B cell (primary cell): ENCODE data around the gene TRABD2B. TPM values are rescaled to one million over a fixed set of nuclear protein-coding genes. Genes with fewer than 3 reads are reported as not detected.

Experiments used
- ATAC-seq: fragments of 200-7000 bp; cut with Tn5 transposase; one replicate; pipeline ENCODE4 v1.10.0; 2021; ENCODE audit warnings: low read depth, mild to moderate bottlenecking, moderate number of reproducible peaks, moderate library complexity
- CTCF ChIA-PET: fragments of 350-600 bp; sonication (Branson Sonifier 250); formaldehyde crosslinking; loops from one replicate; lab custom pipeline; 2021; ENCODE audit warnings: antibody characterized with exemption, inconsistent platforms; lab: Charles Lee
- POLR2A ChIA-PET: fragments of 350-600 bp; sonication (Branson Sonifier 250); formaldehyde crosslinking; loops from one replicate; lab custom pipeline; 2021; ENCODE audit warnings: antibody characterized with exemption; lab: Charles Lee
- DNase-seq: peaks from one replicate; pipeline ENCODE4 v3.0.0; 2013
- H2AFZ ChIP-seq: 2 replicates; pipeline ENCODE4 v1.6.1; 2012; ENCODE audit warnings: mild to moderate bottlenecking, low read depth, low read length; ENCODE audit not compliant: insufficient read depth, poor library complexity, severe bottlenecking
- H3K27ac ChIP-seq, 2 donors: 1 replicate in 1 of 2; 2 replicates in 1 of 2; pipeline ENCODE4 v1.5.1; 2012 to 2013; ENCODE audit warnings: low read length in 2 of 2, mild to moderate bottlenecking in 2 of 2, moderate library complexity in 1 of 2
- H3K27me3 ChIP-seq, 4 experiments: fragments of 200-600 bp in 1 of 4; sonication (generic) in 1 of 4; replicated peaks in 1 of 4; 1 replicate in 2 of 4; 2 replicates in 2 of 4; pipeline versions ENCODE4 v1.6.1 to v1.7.0; 2013 to 2016; ENCODE audit warnings: low read length in 3 of 4, mild to moderate bottlenecking in 2 of 4, mixed read lengths in 1 of 4, moderate library complexity in 1 of 4; ENCODE audit not compliant: insufficient read depth in 4 of 4, control insufficient read depth in 3 of 4; ENCODE audit errors: control extremely low read depth in 1 of 4
- H3K36me3 ChIP-seq, 2 experiments: replicated peaks in 1 of 2; 1 replicate in 1 of 2; 2 replicates in 1 of 2; pipeline versions ENCODE4 v1.6.1 to v1.7.1; 2013; ENCODE audit warnings: low read length in 1 of 2; ENCODE audit not compliant: insufficient read depth in 2 of 2, control insufficient read depth in 1 of 2; ENCODE audit errors: control extremely low read depth in 1 of 2, extremely low read depth in 1 of 2
- H3K4me1 ChIP-seq, 2 donors: fragments of 200-600 bp in 1 of 2; sonication (generic) in 1 of 2; 1 replicate in 1 of 2; 2 replicates in 1 of 2; pipeline versions ENCODE4 v1.5.1 to v1.6.1; 2013 to 2017; ENCODE audit warnings: low read length in 2 of 2; ENCODE audit not compliant: control insufficient read depth in 2 of 2, insufficient read depth in 2 of 2
- H3K4me2 ChIP-seq: replicated peaks from 2 replicates; pipeline ENCODE3; 2012; ENCODE audit warnings: mild to moderate bottlenecking, low read depth, low read length; ENCODE audit not compliant: poor library complexity, severe bottlenecking
- H3K4me3 ChIP-seq, 5 experiments: fragments of 200-600 bp in 1 of 5; sonication (generic) in 1 of 5; 1 replicate in 3 of 5; 2 replicates in 2 of 5; pipeline versions ENCODE4 v1.5.1 to v1.7.0; 2011 to 2016; ENCODE audit warnings: low read length in 4 of 5, mild to moderate bottlenecking in 4 of 5, low read depth in 2 of 5, control low read depth in 1 of 5, moderate library complexity in 1 of 5; ENCODE audit not compliant: insufficient read depth in 1 of 5; ENCODE audit errors: control extremely low read depth in 1 of 5, extremely low read depth in 1 of 5
- H3K79me2 ChIP-seq: fragments of 200-600 bp; sonication (generic); one replicate; pipeline ENCODE4 v1.6.0; 2016; ENCODE audit warnings: low read length; ENCODE audit not compliant: control insufficient read depth, insufficient read depth
- H3K9ac ChIP-seq: fragments of 200-600 bp; sonication (generic); 2 replicates; pipeline ENCODE4 v1.6.1; 2017; ENCODE audit warnings: mild to moderate bottlenecking, low read length, moderate library complexity
- H3K9me3 ChIP-seq, 3 donors: one replicate each; pipeline versions ENCODE4 v1.6.1 to v1.7.1; 2013; ENCODE audit warnings: low read length in 2 of 3; ENCODE audit not compliant: control insufficient read depth in 2 of 3, insufficient read depth in 1 of 3; ENCODE audit errors: control extremely low read depth in 1 of 3
- H4K20me1 ChIP-seq: 2 replicates; pipeline ENCODE4 v1.6.0; 2012; ENCODE audit warnings: mild to moderate bottlenecking, low read length; ENCODE audit not compliant: insufficient read depth, control insufficient read depth, poor library complexity, severe bottlenecking
- H3K27ac Mint-ChIP-seq: one replicate; pipeline ENCODE4 v1.8.0; 2021; ENCODE audit warnings: mixed read lengths
- H3K27me3 Mint-ChIP-seq: one replicate; pipeline ENCODE4 v1.8.0; 2021; ENCODE audit warnings: mixed read lengths
- H3K4me1 Mint-ChIP-seq: one replicate; pipeline ENCODE4 v1.8.0; 2021; ENCODE audit warnings: mixed read lengths
- H3K4me3 Mint-ChIP-seq: one replicate; pipeline ENCODE4 v1.8.0; 2021; ENCODE audit warnings: mixed read lengths
- H3K9me3 Mint-ChIP-seq: one replicate; pipeline ENCODE4 v1.8.0; 2022; ENCODE audit warnings: mixed read lengths; ENCODE audit not compliant: insufficient read depth
- CTCF ChIP-seq: fragments of 200-600 bp; IDR thresholded peaks from one replicate; pipeline ENCODE4 v1.8.0; 2022; ENCODE audit warnings: antibody characterized with exemption, mild to moderate bottlenecking
- EZH2 ChIP-seq: IDR thresholded peaks from 2 replicates; pipeline ENCODE4 v1.6.1; 2012; ENCODE audit warnings: borderline replicate concordance, low read depth, mild to moderate bottlenecking, moderate library complexity, low read length; ENCODE audit not compliant: insufficient read depth, poor library complexity, severe bottlenecking
- WGBS: methylation state at CpG from one replicate; pipeline ENCODE4 v1.1.5; 2013; ENCODE audit warnings: missing lambda C conversion rate; ENCODE audit not compliant: insufficient coverage; 5-methylcytosine and 5-hydroxymethylcytosine counted together
- intact Hi-C: fragments of 100-400 bp; cut with micrococcal nuclease; formaldehyde crosslinking; loops from one replicate; pipeline ENCODE4 v1.10.0; 2022
- polyA plus RNA-seq: library from polyadenylated mRNA; depleted of rRNA; stranded (reverse); fragments of >200 nt; gene quantifications from 2 replicates; pipeline ENCODE4 v1.2.3, GENCODE V29; 2012
- total RNA-seq, 2 donors: library from RNA; stranded (reverse); fragments of 120-200 nt in 1 of 2; gene quantifications; 1 replicate in 1 of 2; 2 replicates in 1 of 2; pipeline versions ENCODE4 v1.2.3 to v1.2.4, GENCODE V29; 2013 to 2022

The TRABD2B gene
- total and polyA plus RNA-seq, 2 donors (not counting 1 experiment from before 2014, with no cell fraction given), result not detected

DNA sequence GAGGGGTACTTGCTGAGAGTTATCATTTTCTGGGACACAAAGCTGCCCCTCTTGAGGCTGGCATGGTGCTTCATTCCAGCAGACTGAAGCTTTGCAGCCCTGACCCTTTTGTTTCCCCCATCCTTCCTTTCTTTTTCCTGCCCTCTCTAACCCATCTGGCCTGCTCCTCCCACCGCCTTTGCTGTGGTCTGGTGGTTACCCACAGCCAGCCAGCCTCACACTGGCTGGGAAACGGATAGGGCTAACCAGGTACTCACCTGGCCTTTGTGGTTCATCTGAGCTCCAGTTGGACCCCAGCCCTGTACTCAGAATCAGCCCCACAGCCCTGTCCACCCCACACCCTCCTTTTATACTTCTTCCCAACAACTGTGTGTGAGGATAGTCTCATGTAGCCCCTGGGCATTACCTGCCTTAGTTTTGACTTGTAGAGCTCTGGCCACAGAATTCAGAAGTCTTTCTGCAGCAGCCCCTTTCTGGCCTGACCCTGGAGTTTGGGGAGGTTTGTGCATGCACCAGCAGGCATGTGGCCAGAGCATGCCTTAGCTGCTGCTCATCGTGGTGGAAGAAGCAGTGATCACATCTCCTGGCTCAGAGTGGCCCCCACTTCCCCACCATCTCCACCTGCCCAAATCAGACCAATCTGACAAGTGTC lies 138.0 kb downstream of the TRABD2B start:
- intact Hi-C loops, result no loop called here
- Histone ChIP-seq H3K4me1 (no peaks in the 10 kb centered on the region), H3K9ac (no peak overlapping the region), H3K9me3 (no peaks in the 10 kb centered on the region), H3K27me3 (peaks cover 0 to 2% (median 0%) of the 10 kb centered on the region in 4 experiments), H2AFZ (no peak overlapping the region), H3K36me3 (no peaks in the 10 kb centered on the region), H3K27ac (no peak overlapping the region), H3K4me3 (no peak overlapping the region), H3K79me2 (no peaks in the 10 kb centered on the region), H4K20me1 (no peaks in the 10 kb centered on the region), H3K4me2 (no peak overlapping the region)
- ChIA-PET POLR2A (no interaction called here), CTCF (no interaction called here)
- Mint-ChIP-seq H3K4me3 (no peak overlapping the region), H3K9me3 (no peaks in the 10 kb centered on the region), H3K4me1 (no peaks in the 10 kb centered on the region), H3K27me3 (peaks cover 24% of the 10 kb centered on the region), H3K27ac (no peak overlapping the region)
- ATAC-seq (no peak), DNase-seq (no peak)
- 3% methylated on average over 3 of the region's 3 CpGs for whole genome bisulfite sequencing
- TF ChIP-seq EZH2 (no peak), CTCF (no peak)

GRCh38 chr1:47856996-47857395 lies 140.2 kb downstream of the TRABD2B start:
- ATAC-seq, result no peak
- CTCF ChIA-PET, result no interaction called here
- no peaks in the 10 kb centered on the region for H3K9me3 Mint-ChIP-seq

More at GRCh38 chr1:47856996-47857395, 140.2 kb downstream of the TRABD2B start:
- H3K79me2 ChIP-seq, result no peaks in the 10 kb centered on the region
- H3K27me3 Mint-ChIP-seq, result peaks cover 20% of the 10 kb centered on the region
- H3K4me1 Mint-ChIP-seq, result no peaks in the 10 kb centered on the region
- no peak overlapping the region for H3K9ac ChIP-seq
- no peaks in the 10 kb centered on the region for H3K9me3 ChIP-seq
- POLR2A ChIA-PET, result no interaction called here
- 98% methylated on average over 4 of the region's 4 CpGs for WGBS
- H3K36me3 ChIP-seq, result no peaks in the 10 kb centered on the region
- H3K4me3 ChIP-seq, result no peak overlapping the region
- no peaks in the 10 kb centered on the region for H3K4me1 ChIP-seq
- H3K27ac ChIP-seq, result no peak overlapping the region
- H4K20me1 ChIP-seq, result no peaks in the 10 kb centered on the region
- no peak overlapping the region for H3K4me2 ChIP-seq
- no peak overlapping the region for H2AFZ ChIP-seq
- peaks cover 0 to 2% (median 0%) of the 10 kb centered on the region in 4 experiments for H3K27me3 ChIP-seq
- H3K27ac Mint-ChIP-seq, result no peak overlapping the region
- no peak for DNase-seq
- no peak for TF ChIP-seq EZH2
- no peak for TF ChIP-seq CTCF
- H3K4me3 Mint-ChIP-seq, result no peak overlapping the region
- intact Hi-C loops, result no loop called here
